VCaP (cell line): Measurements from ENCODE around the gene ABCC12.
A peak's percentile ranks its signal among the peaks of the same experiment; 100 is the strongest.

Experiments used
- H3K27ac ChIP-seq: fragments of 450-650 bp; 2 replicates; pipeline ENCODE4 v1.5.1; 2017
- CTCF ChIP-seq: fragments of 450-650 bp; conservative IDR thresholded peaks from 2 replicates; pipeline ENCODE4 v1.5.1; 2017; ENCODE audit warnings: mild to moderate bottlenecking, moderate library complexity

ABCC12 gene

DNA sequence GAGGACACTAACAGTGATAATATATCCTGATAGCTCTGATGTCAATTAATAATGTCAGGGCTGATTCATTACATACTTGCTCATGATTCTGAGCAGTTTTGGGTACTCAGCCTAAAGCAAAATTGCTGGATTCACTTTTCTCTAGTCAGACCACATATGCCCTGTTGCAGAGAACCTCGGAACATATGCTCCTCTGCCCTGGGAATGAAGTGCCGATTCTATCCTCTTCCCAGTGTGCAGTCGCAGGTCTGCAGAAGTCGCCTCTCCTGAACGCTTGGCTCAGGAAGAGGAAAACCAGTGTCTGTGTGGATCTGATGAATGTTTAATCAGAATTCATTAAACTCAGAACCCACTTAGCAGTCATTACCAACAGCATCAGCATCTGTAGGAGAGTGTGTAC lies 34.5 kb downstream of the ABCC12 start:
- TF ChIP-seq CTCF: no peak
- H3K27ac ChIP-seq: no peak overlapping the region

GRCh38 chr16:48118841-48119240 lies 37.0 kb downstream of the ABCC12 start:
- no peak for TF ChIP-seq CTCF
- no peak overlapping the region for H3K27ac ChIP-seq

GRCh38 chr16:48117217-48118105 lies 38.3 kb downstream of the ABCC12 start:
- H3K27ac ChIP-seq: no peak overlapping the region
- peak; percentile 62 for TF ChIP-seq CTCF

DNA sequence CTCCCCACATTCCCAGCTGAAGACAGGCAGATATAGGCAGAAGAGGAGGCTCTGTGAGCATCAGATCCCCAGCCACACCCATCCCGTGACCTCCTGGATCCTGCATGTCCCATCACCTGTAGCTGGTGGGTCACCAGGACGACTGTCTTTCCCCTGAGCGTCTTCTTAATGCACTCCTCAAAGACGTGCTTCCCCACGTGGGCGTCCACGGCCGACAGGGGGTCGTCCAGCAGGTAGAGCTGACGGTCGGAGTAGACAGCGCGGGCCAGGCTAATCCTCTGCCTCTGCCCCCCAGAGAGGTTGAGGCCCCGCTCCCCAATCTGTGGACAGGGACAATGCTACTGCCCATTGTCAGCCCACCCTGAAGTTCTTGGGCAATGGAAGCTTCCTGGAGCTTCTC lies 40.5 kb downstream of the ABCC12 start:
- no peak overlapping the region for H3K27ac ChIP-seq
- TF ChIP-seq CTCF: no peak

DNA sequence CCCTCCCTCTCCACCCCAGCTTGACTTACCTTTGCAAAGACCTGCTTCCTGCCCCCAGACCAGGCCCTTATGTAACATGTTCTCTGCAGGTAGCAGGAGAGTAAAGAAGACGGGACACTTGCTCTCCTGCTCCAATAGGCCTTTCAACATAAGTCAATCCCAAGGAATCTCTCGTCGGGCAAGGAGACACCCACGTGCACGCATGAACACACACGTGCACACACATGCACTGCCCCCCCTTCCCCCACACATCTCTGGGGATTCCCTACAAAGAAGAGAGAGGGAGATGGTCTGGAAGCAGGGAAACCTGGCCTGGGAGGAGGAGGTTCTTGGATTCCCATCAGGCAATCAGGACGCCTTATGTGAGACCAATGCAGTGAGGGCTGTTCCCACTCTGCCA lies 41.4 kb downstream of the ABCC12 start:
- TF ChIP-seq CTCF: no peak
- H3K27ac ChIP-seq: no peak overlapping the region

GRCh38 chr16:48113471-48113870 lies 42.3 kb downstream of the ABCC12 start:
- no peak; the same call in 1 of the 2 replicates for TF ChIP-seq CTCF
- no peak overlapping the region for H3K27ac ChIP-seq

- TF ChIP-seq CTCF: no peak
- H3K27ac ChIP-seq: no peak overlapping the region
These were observed 42.8 kb downstream of the ABCC12 start for GRCh38 chr16:48113001-48113400.
